Measurements from ENCODE around the gene CHRM5. TPM values are rescaled to one million over a fixed set of nuclear protein-coding genes. Genes with fewer than 3 reads are reported as not detected.

The CHRM5 gene
- total RNA-seq, 1 experiment from 2014 or later = not detected

GRCh38 chr15:33941279-33942063, 26.8 kb upstream of the CHRM5 start:
- Mint-ChIP-seq H3K9me3 (ENCODE audit: unreplicated experiment) (no peaks in the 10 kb centered on the region), H3K27ac (ENCODE audit: unreplicated experiment) (no peak overlapping the region), H3K4me3 (ENCODE audit: unreplicated experiment) (no peak overlapping the region), H3K27me3 (ENCODE audit: insufficient read depth, unreplicated experiment) (no peaks in the 10 kb centered on the region), H3K36me3 (ENCODE audit: insufficient read depth, unreplicated experiment) (no peaks in the 10 kb centered on the region), H3K4me1 (ENCODE audit: low read depth, unreplicated experiment) (no peaks in the 10 kb centered on the region)
- intact Hi-C loops (cut with micrococcal nuclease; ENCODE audit: unreplicated experiment) = no loop called here
- H3K9me3 ChIP-seq = no peaks in the 10 kb centered on the region
- no peak overlapping the region for H3K4me3 ChIP-seq (ENCODE audit: low read depth, low read length)
- no peak for DNase-seq
- POLR2A ChIA-PET = no interaction called here
- H3K27me3 ChIP-seq (replicated peaks; ENCODE audit: control insufficient read depth, insufficient read depth, low read length) = no peaks in the 10 kb centered on the region
- H3K36me3 ChIP-seq (ENCODE audit: control insufficient read depth, insufficient read depth, low read length) = no peaks in the 10 kb centered on the region
- BruUV-seq (replicated peaks) = no TSS peak
- TF ChIP-seq CTCF (IDR thresholded peaks at IDR 0.05; ENCODE audit: insufficient read depth in 1 of 2, low read depth in 1 of 2, low read length in 1 of 2, severe bottlenecking in 1 of 2, unreplicated experiment in 1 of 2) = no peak
- no peaks in the 10 kb centered on the region for H3K4me1 ChIP-seq
- CTCF ChIA-PET = no interaction called here

- POLR2A ChIA-PET = no interaction called here
- no peak overlapping the region for H3K27ac Mint-ChIP-seq (ENCODE audit: unreplicated experiment)
Measured at GRCh38 chr15:33946152-33946551, 22.1 kb upstream of the CHRM5 start.

GRCh38 chr15:33955945-33956344, 12.4 kb upstream of the CHRM5 start:
- H3K4me3 ChIP-seq (ENCODE audit: low read depth, low read length) = no peak overlapping the region
- ChIA-PET POLR2A (interaction anchor here (0.6 kb wide), 1 partner anchor 154 kb away, joined by 5 read pairs; no protein-coding TSS in a partner anchor), CTCF (interaction anchor here (0.6 to 1.0 kb wide), 4 partner anchors 197 to 255 kb away, joined by 3 read pairs; no protein-coding TSS in a partner anchor)
- Mint-ChIP-seq H3K9me3 (ENCODE audit: unreplicated experiment) (no peaks in the 10 kb centered on the region), H3K4me1 (ENCODE audit: low read depth, unreplicated experiment) (no peaks in the 10 kb centered on the region), H3K27ac (ENCODE audit: unreplicated experiment) (no peak overlapping the region), H3K36me3 (ENCODE audit: insufficient read depth, unreplicated experiment) (no peaks in the 10 kb centered on the region), H3K4me3 (ENCODE audit: unreplicated experiment) (no peak overlapping the region), H3K27me3 (ENCODE audit: insufficient read depth, unreplicated experiment) (no peaks in the 10 kb centered on the region)
- no peaks in the 10 kb centered on the region for H3K4me1 ChIP-seq
- no TSS peak for BruUV-seq (replicated peaks)
- DNase-seq = peak; percentile 24 to 42
- intact Hi-C loops (cut with micrococcal nuclease; ENCODE audit: unreplicated experiment) = no loop called here
- no peaks in the 10 kb centered on the region for H3K9me3 ChIP-seq
- no peaks in the 10 kb centered on the region for H3K36me3 ChIP-seq (ENCODE audit: control insufficient read depth, insufficient read depth, low read length)
- peak in 1 of 2 experiments; percentile 18 for TF ChIP-seq CTCF (IDR thresholded peaks at IDR 0.05; ENCODE audit: insufficient read depth in 1 of 2, low read depth in 1 of 2, low read length in 1 of 2, severe bottlenecking in 1 of 2, unreplicated experiment in 1 of 2)
- H3K27me3 ChIP-seq (replicated peaks; ENCODE audit: control insufficient read depth, insufficient read depth, low read length) = no peaks in the 10 kb centered on the region

More at GRCh38 chr15:33946152-33946551, 22.1 kb upstream of the CHRM5 start:
- TF ChIP-seq CTCF (IDR thresholded peaks at IDR 0.05; ENCODE audit: insufficient read depth in 1 of 2, low read depth in 1 of 2, low read length in 1 of 2, severe bottlenecking in 1 of 2, unreplicated experiment in 1 of 2) = no peak
- Histone ChIP-seq H3K4me3 (ENCODE audit: low read depth, low read length) (no peak overlapping the region), H3K36me3 (ENCODE audit: control insufficient read depth, insufficient read depth, low read length) (no peaks in the 10 kb centered on the region), H3K27me3 (replicated peaks; ENCODE audit: control insufficient read depth, insufficient read depth, low read length) (no peaks in the 10 kb centered on the region), H3K4me1 (no peaks in the 10 kb centered on the region), H3K9me3 (no peaks in the 10 kb centered on the region)
- DNase-seq = no peak
- BruUV-seq (replicated peaks) = no TSS peak
- no peaks in the 10 kb centered on the region for H3K27me3 Mint-ChIP-seq (ENCODE audit: insufficient read depth, unreplicated experiment)
- intact Hi-C loops (cut with micrococcal nuclease; ENCODE audit: unreplicated experiment) = no loop called here
- no peaks in the 10 kb centered on the region for H3K4me1 Mint-ChIP-seq (ENCODE audit: low read depth, unreplicated experiment)
- H3K4me3 Mint-ChIP-seq (ENCODE audit: unreplicated experiment) = no peak overlapping the region
- CTCF ChIA-PET = no interaction called here
- H3K9me3 Mint-ChIP-seq (ENCODE audit: unreplicated experiment) = no peaks in the 10 kb centered on the region
- no peaks in the 10 kb centered on the region for H3K36me3 Mint-ChIP-seq (ENCODE audit: insufficient read depth, unreplicated experiment)
